Lung (tissue), 12 donors: ENCODE measurements around the gene ETV4. TPM values are rescaled to one million over a fixed set of nuclear protein-coding genes. Genes with fewer than 3 reads are reported as not detected.
A peak's percentile ranks its signal among the peaks of the same experiment; 100 is the strongest.

Experiments used
- ATAC-seq: fragments of 200-7000 bp; cut with Tn5 transposase; one replicate; pipeline ENCODE4 v1.9.1; 2020; ENCODE audit warnings: moderate number of reproducible peaks; ENCODE audit not compliant: insufficient read depth, low FRiP score
- DNase-seq, 3 donors: peaks; one replicate each; pipeline ENCODE4 v3.0.0-alpha.2; 2013 to 2017
- H3K27ac ChIP-seq, 2 donors: one replicate each; pipeline ENCODE4 v1.5.1; 2013; ENCODE audit warnings: mild to moderate bottlenecking in 2 of 2, moderate library complexity in 2 of 2, control low read depth in 1 of 2, inconsistent platforms in 1 of 2, low read depth in 1 of 2, low read length in 1 of 2
- H3K27me3 ChIP-seq, 3 donors: one replicate each; pipeline ENCODE4 v1.5.1; 2013; ENCODE audit warnings: low read length in 2 of 3; ENCODE audit not compliant: control insufficient read depth in 3 of 3, insufficient read depth in 3 of 3
- H3K36me3 ChIP-seq, 4 donors: one replicate each; pipeline ENCODE4 v1.5.1; 2013; ENCODE audit warnings: low read length in 4 of 4, mild to moderate bottlenecking in 1 of 4, moderate library complexity in 1 of 4; ENCODE audit not compliant: control insufficient read depth in 4 of 4, insufficient read depth in 4 of 4
- H3K4me1 ChIP-seq, 5 donors: one replicate each; pipeline ENCODE4 v1.5.1; 2013; ENCODE audit warnings: low read length in 5 of 5, mild to moderate bottlenecking in 2 of 5, moderate library complexity in 1 of 5; ENCODE audit not compliant: control insufficient read depth in 5 of 5, insufficient read depth in 5 of 5
- H3K4me3 ChIP-seq: one replicate; pipeline ENCODE4 v1.5.1; 2013; ENCODE audit warnings: mild to moderate bottlenecking, control low read depth, moderate library complexity
- H3K9ac ChIP-seq, 2 donors: one replicate each; pipeline ENCODE4 v1.5.1; 2013; ENCODE audit warnings: low read length in 2 of 2, control low read depth in 1 of 2; ENCODE audit not compliant: insufficient read depth in 1 of 2
- H3K9me3 ChIP-seq, 4 donors: one replicate each; pipeline ENCODE4 v1.5.1; 2013; ENCODE audit warnings: low read length in 3 of 4, mild to moderate bottlenecking in 1 of 4, moderate library complexity in 1 of 4; ENCODE audit not compliant: control insufficient read depth in 4 of 4, insufficient read depth in 3 of 4
- CTCF ChIP-seq: IDR thresholded peaks from 2 replicates; pipeline ENCODE4 v1.5.1; 2012; ENCODE audit warnings: mild to moderate bottlenecking; ENCODE audit errors: control extremely low read depth, extremely low read depth
- WGBS, 2 donors: extraction: QIAGEN DNeasy Blood & Tissue Kit; methylation state at CpG; one replicate each; pipeline ENCODE4 v1.1.7; 2013; 5-methylcytosine and 5-hydroxymethylcytosine counted together
- polyA plus RNA-seq, 2 donors: library from polyadenylated mRNA; stranded (reverse); fragments of 200-250 nt; gene quantifications; one replicate each; pipeline ENCODE4 v1.2.1, GENCODE V29; 2013
- total RNA-seq, 2 donors: library from RNA; depleted of rRNA in 1 of 2; stranded (reverse); fragments of >200 nt in 1 of 2; gene quantifications; one replicate each; pipeline ENCODE4 v1.2.1, GENCODE V29; 2014 to 2021
- donor health status: control.
- donor health status: control.
- donor health status: Bipolar disorder and iron deficiency.
- donor health status: healthy.
- donor health status: DM: yes; HTN: yes; CAD: no.

Gene ETV4
- total and polyA plus RNA-seq, 4 donors: 0.54 to 6.9 (median 3.3) TPM

- peak overlapping the region; percentile 0 to 65 for H3K27ac ChIP-seq
- TF ChIP-seq CTCF: no peak
- H3K9ac ChIP-seq: peak overlapping the region in 1 of 2 donors; percentile 70
- H3K4me3 ChIP-seq: no peak overlapping the region
- ATAC-seq (peak; percentile 46), DNase-seq (peak; percentile 97 to 98 (median 97))
- no peaks in the 10 kb centered on the region for H3K27me3 ChIP-seq
- peaks cover 0 to 20% (median 5%) of the 10 kb centered on the region in 4 donors for H3K36me3 ChIP-seq
- WGBS, 2 donors: 17 to 34% methylated on average over 23 of the region's 23 CpGs
- no peaks in the 10 kb centered on the region for H3K9me3 ChIP-seq
- H3K4me1 ChIP-seq: peaks cover 8 to 22% (median 13%) of the 10 kb centered on the region in 5 donors
Observed at GRCh38 chr17:43530288-43531081, 15.7 kb downstream of the ETV4 start.

GRCh38 chr17:43529947-43530287 lies 16.2 kb downstream of the ETV4 start:
- Histone ChIP-seq H3K27me3 (no peaks in the 10 kb centered on the region), H3K9me3 (no peaks in the 10 kb centered on the region), H3K4me1 (peaks cover 8 to 22% (median 13%) of the 10 kb centered on the region in 5 donors), H3K9ac (peak overlapping the region in 1 of 2 donors; percentile 66), H3K4me3 (no peak overlapping the region), H3K27ac (peak overlapping the region in 1 of 2 donors; percentile 65), H3K36me3 (peaks cover under 1 to 24% (median 9%) of the 10 kb centered on the region in 4 donors)
- WGBS, 2 donors: 38 to 42% methylated on average over 6 of the region's 6 CpGs
- DNase-seq (no peak), ATAC-seq (no peak)
- TF ChIP-seq CTCF: no peak

GRCh38 chr17:43528988-43529814 lies 16.9 kb downstream of the ETV4 start:
- Histone ChIP-seq H3K27me3 (no peaks in the 10 kb centered on the region), H3K4me3 (no peak overlapping the region), H3K36me3 (peaks cover 7 to 30% (median 13%) of the 10 kb centered on the region in 4 donors), H3K9me3 (no peaks in the 10 kb centered on the region), H3K4me1 (peaks cover 8 to 22% (median 13%) of the 10 kb centered on the region in 5 donors), H3K27ac (no peak overlapping the region), H3K9ac (no peak overlapping the region)
- WGBS, 2 donors: 92 to 97% methylated on average over 20 of the region's 20 CpGs
- DNase-seq (no peak), ATAC-seq (no peak)
- TF ChIP-seq CTCF: no peak
